Iris pigment epithelial cell (primary cell): ENCODE data around the gene PABPC5.

Experiments
- DNase-seq: peaks from one replicate; pipeline ENCODE4 v3.0.0-alpha.2; 2011; ENCODE audit warnings: low read depth

Gene PABPC5

DNA sequence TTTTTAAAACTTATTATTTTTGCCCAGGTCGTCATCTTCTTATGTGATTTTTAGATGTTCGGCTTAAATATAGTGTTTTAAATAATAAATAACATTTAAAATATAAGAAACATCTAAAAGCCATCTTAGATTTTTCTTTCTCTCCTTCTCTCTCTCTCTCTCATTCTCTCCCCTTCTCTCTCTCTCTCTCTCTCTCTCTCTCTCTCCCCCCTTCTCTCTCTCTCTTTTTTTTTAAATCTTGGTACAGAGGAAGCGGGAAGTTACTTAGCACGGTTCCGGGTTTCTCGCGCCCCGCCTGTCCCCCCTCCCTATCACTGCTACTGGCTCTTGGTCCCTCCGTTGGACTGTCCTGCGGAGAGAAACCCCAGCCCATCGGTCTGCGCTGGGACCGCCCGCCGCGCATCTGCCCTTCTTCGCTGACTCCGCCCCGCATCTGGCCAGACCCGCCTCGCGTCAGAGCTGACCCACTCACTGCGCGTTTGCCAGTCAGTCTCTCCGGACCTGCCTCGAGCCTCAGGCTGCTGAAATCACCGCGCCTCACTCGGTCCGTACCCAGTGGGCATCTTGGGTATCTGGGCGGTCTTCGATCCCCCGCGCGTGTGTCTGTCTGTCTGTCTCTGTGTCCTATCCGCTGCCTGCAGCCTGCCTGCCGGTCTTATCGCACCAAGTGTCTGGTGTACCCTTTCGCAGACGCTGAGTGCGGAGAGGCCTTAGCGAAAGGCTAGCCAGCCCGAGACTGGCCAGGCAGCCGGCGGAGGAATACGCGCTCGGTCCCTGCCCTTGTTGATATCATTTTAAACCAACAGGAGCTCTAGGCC is at the start of gene PABPC5:
Gene PABPC5, plus strand, starts transcription at position 489 of the 818 bp plus-strand sequence. CDS start 739 bp downstream, outside the sequence.
- DNase-seq: peak; percentile 36

- no peak for DNase-seq
Measured at GRCh38 chrX:91389026-91389425, 45.6 kb upstream of the PABPC5 start.

DNA sequence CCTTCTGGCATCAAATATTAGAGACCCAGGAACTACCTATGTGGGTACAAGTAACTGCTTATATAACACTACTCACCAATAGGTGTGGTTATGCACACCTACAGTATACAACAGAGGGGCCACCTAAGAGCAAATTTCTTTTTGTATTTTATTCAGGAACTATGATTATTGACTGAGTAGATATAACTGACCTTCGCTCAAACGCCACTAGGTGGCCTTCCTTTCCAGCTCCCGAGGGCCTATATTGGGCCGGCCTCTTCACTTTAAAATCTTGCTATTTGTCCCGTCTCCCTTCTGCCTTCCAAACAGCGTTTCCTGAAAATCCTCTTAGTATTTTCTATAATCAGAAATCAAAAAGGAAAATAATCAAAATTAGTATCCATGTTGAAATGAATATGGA is 19.9 kb upstream of the PABPC5 start:
- DNase-seq: no peak

- DNase-seq: no peak
Measured at GRCh38 chrX:91435395-91435794, 756 bp downstream of the PABPC5 start.
